Measurements from ENCODE around the gene WDR53. TPM values are rescaled to one million over a fixed set of nuclear protein-coding genes. Genes with fewer than 3 reads are reported as not detected.
"Not testable (repeated sequence)": the region's sequence is repeated elsewhere in the genome, so short reads cannot be mapped to it uniquely, and the experiment has no call there.

The WDR53 gene
- total and polyA plus RNA-seq, 4 experiments from 2014 or later: 25.8 to 38.7 (median 35.2) TPM

- Mint-ChIP-seq H3K36me3 (peaks cover 14 to 25% of the 10 kb centered on the region in 2 donors), H3K4me1 (peaks cover 3 to 5% (median 5%) of the 10 kb centered on the region in 4 donors), H3K9me3 (peaks cover 0 to 17% (median 11%) of the 10 kb centered on the region in 8 donors), H3K4me3 (no peak overlapping the region), H3K27ac (no peak overlapping the region), H3K27me3 (no peaks in the 10 kb centered on the region)
- intact Hi-C loops (cut with micrococcal nuclease): no loop called here
- no peak overlapping the region for H3K27ac ChIP-seq (ENCODE audit: low read depth, low read length)
- DNase-seq: no peak
- H3K4me1 ChIP-seq (ENCODE audit: insufficient read depth, low read length): no peaks in the 10 kb centered on the region
- no peaks in the 10 kb centered on the region for H3K36me3 ChIP-seq (ENCODE audit: insufficient read depth, low read length)
- CTCF ChIA-PET (ENCODE audit: partially characterized antibody): no interaction called here
- no peak overlapping the region for H3K4me3 ChIP-seq (ENCODE audit: low read length in 2 of 2)
- no peaks in the 10 kb centered on the region for H3K9me3 ChIP-seq (ENCODE audit: control insufficient read depth in 1 of 2, low read length in 2 of 2)
- POLR2A ChIA-PET (ENCODE audit: partially characterized antibody): no interaction called here
- H3K27me3 ChIP-seq (ENCODE audit: insufficient read depth, low read length): no peaks in the 10 kb centered on the region
Observed at GRCh38 chr3:196552253-196552652, 16.1 kb downstream of the WDR53 start.

DNA sequence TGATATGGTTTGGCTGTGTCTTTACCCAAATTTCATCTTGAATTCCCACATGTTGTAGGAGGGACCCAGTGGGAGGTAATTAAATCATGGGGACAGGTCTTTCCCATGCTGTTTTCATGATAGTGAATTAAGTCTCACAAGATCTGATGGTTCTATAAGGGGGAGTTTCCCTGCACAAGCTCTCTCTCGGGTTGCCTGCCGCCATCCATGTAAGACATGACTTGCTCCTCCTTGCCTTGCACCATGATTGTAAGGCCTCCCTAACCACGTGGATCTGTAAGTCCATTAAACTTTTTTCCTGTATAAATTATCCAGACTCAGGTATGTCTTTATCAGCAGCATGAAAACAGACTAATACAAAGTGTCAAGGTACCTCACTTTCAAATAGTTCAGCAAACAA is 18.2 kb downstream of the WDR53 start:
- H3K36me3 Mint-ChIP-seq: peaks cover 10 to 14% of the 10 kb centered on the region in 2 donors
- H3K4me1 Mint-ChIP-seq; CTCF ChIA-PET (ENCODE audit: partially characterized antibody); H3K27ac Mint-ChIP-seq; DNase-seq; H3K4me3 ChIP-seq (ENCODE audit: low read length in 2 of 2); POLR2A ChIA-PET (ENCODE audit: partially characterized antibody); H3K27me3 Mint-ChIP-seq; H3K9me3 ChIP-seq (ENCODE audit: control insufficient read depth in 1 of 2, low read length in 2 of 2); H3K27me3 ChIP-seq (ENCODE audit: insufficient read depth, low read length); H3K27ac ChIP-seq (ENCODE audit: low read depth, low read length); H3K36me3 ChIP-seq (ENCODE audit: insufficient read depth, low read length); intact Hi-C loops (cut with micrococcal nuclease); H3K4me1 ChIP-seq (ENCODE audit: insufficient read depth, low read length); H3K4me3 Mint-ChIP-seq: not testable (repeated sequence)
- peaks cover 0 to 17% (median 11%) of the 10 kb centered on the region in 8 donors for H3K9me3 Mint-ChIP-seq

GRCh38 chr3:196549312-196549711 is 19.0 kb downstream of the WDR53 start:
- H3K4me1 ChIP-seq (ENCODE audit: insufficient read depth, low read length); H3K36me3 ChIP-seq (ENCODE audit: insufficient read depth, low read length); H3K4me3 Mint-ChIP-seq; H3K4me3 ChIP-seq (ENCODE audit: low read length in 2 of 2); H3K27ac ChIP-seq (ENCODE audit: low read depth, low read length); H3K36me3 Mint-ChIP-seq; H3K9me3 ChIP-seq (ENCODE audit: control insufficient read depth in 1 of 2, low read length in 2 of 2); DNase-seq; POLR2A ChIA-PET (ENCODE audit: partially characterized antibody); CTCF ChIA-PET (ENCODE audit: partially characterized antibody); intact Hi-C loops (cut with micrococcal nuclease); H3K27me3 Mint-ChIP-seq; H3K4me1 Mint-ChIP-seq; H3K27me3 ChIP-seq (ENCODE audit: insufficient read depth, low read length); H3K27ac Mint-ChIP-seq: not testable (repeated sequence)
- H3K9me3 Mint-ChIP-seq: peaks cover 0 to 17% (median 11%) of the 10 kb centered on the region in 8 donors

- H3K4me1 Mint-ChIP-seq: no peaks in the 10 kb centered on the region
- no peak overlapping the region for H3K4me3 Mint-ChIP-seq
- ChIA-PET CTCF (ENCODE audit: partially characterized antibody) (interaction anchor here (0.5 to 1.5 kb wide), 3 partner anchors 18 to 138 kb away, joined by 3 to 4 read pairs (median 3); no protein-coding TSS in a partner anchor), POLR2A (ENCODE audit: partially characterized antibody) (no interaction called here)
- intact Hi-C loops (cut with micrococcal nuclease): no loop called here
- no peaks in the 10 kb centered on the region for H3K27me3 Mint-ChIP-seq
- peaks cover 0 to 4% of the 10 kb centered on the region in 2 donors for H3K36me3 Mint-ChIP-seq
- peaks cover 0 to 17% (median 11%) of the 10 kb centered on the region in 8 donors for H3K9me3 Mint-ChIP-seq
- Histone ChIP-seq H3K4me1 (ENCODE audit: insufficient read depth, low read length) (no peaks in the 10 kb centered on the region), H3K4me3 (ENCODE audit: low read length in 2 of 2) (no peak overlapping the region), H3K36me3 (ENCODE audit: insufficient read depth, low read length) (no peaks in the 10 kb centered on the region), H3K27me3 (ENCODE audit: insufficient read depth, low read length) (no peaks in the 10 kb centered on the region), H3K9me3 (ENCODE audit: control insufficient read depth in 1 of 2, low read length in 2 of 2) (no peaks in the 10 kb centered on the region), H3K27ac (ENCODE audit: low read depth, low read length) (no peak overlapping the region)
- DNase-seq: no peak
- no peak overlapping the region for H3K27ac Mint-ChIP-seq
Observed at GRCh38 chr3:196547067-196547466, 21.3 kb downstream of the WDR53 start.

- peaks cover 0 to 17% (median 11%) of the 10 kb centered on the region in 8 donors for H3K9me3 Mint-ChIP-seq
- peaks cover 0 to 4% of the 10 kb centered on the region in 2 donors for H3K36me3 Mint-ChIP-seq
- ChIA-PET CTCF (ENCODE audit: partially characterized antibody) (interaction anchor here (0.5 to 1.5 kb wide), 3 partner anchors 18 to 139 kb away, joined by 3 to 4 read pairs (median 3); no protein-coding TSS in a partner anchor), POLR2A (ENCODE audit: partially characterized antibody) (no interaction called here)
- H3K4me3 ChIP-seq (ENCODE audit: low read length in 2 of 2): no peak overlapping the region
- no peaks in the 10 kb centered on the region for H3K27me3 Mint-ChIP-seq
- intact Hi-C loops (cut with micrococcal nuclease): no loop called here
- H3K27ac Mint-ChIP-seq: no peak overlapping the region
- no peaks in the 10 kb centered on the region for H3K4me1 ChIP-seq (ENCODE audit: insufficient read depth, low read length)
- H3K9me3 ChIP-seq (ENCODE audit: control insufficient read depth in 1 of 2, low read length in 2 of 2): no peaks in the 10 kb centered on the region
- DNase-seq: no peak
- H3K4me1 Mint-ChIP-seq: no peaks in the 10 kb centered on the region
- no peaks in the 10 kb centered on the region for H3K36me3 ChIP-seq (ENCODE audit: insufficient read depth, low read length)
- H3K4me3 Mint-ChIP-seq: no peak overlapping the region
- no peak overlapping the region for H3K27ac ChIP-seq (ENCODE audit: low read depth, low read length)
- H3K27me3 ChIP-seq (ENCODE audit: insufficient read depth, low read length): no peaks in the 10 kb centered on the region
Observed at GRCh38 chr3:196546537-196546936, 21.8 kb downstream of the WDR53 start.

DNA sequence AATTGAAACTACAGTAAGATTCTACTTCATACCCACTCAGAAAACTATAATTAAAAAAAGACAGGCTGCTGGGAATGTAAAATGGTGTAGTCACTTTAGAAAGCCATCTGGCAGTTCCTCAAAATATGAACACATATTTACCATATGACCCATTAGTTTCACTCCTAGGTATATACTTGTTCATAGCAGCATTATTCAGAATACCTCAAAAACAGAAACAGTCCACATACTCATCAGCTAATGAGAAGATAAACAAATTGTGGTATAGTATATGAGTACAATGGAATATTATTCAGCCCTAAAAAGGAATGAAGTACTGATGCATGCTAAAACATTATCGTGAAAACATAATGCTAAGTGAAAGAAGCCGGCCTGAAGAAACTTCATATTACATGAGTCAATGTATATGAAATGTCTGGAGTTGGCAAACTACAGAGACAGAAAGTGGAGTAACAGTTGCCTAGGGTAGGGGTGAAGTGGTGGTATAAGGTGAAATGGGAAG is 23.8 kb downstream of the WDR53 start:
- H3K27me3 Mint-ChIP-seq: no peaks in the 10 kb centered on the region
- peak overlapping the region in 1 of 7 donors; percentile 29 for H3K27ac Mint-ChIP-seq
- no peak for DNase-seq
- H3K9me3 Mint-ChIP-seq: peaks cover 0 to 12% (median 5%) of the 10 kb centered on the region in 8 donors
- POLR2A ChIA-PET (ENCODE audit: partially characterized antibody): no interaction called here
- Histone ChIP-seq H3K27ac (ENCODE audit: low read depth, low read length) (no peak overlapping the region), H3K4me3 (ENCODE audit: low read length in 2 of 2) (no peak overlapping the region), H3K36me3 (ENCODE audit: insufficient read depth, low read length) (no peaks in the 10 kb centered on the region), H3K9me3 (ENCODE audit: control insufficient read depth in 1 of 2, low read length in 2 of 2) (no peaks in the 10 kb centered on the region), H3K27me3 (ENCODE audit: insufficient read depth, low read length) (no peaks in the 10 kb centered on the region), H3K4me1 (ENCODE audit: insufficient read depth, low read length) (no peaks in the 10 kb centered on the region)
- no peaks in the 10 kb centered on the region for H3K4me1 Mint-ChIP-seq
- peaks cover 0 to 4% of the 10 kb centered on the region in 2 donors for H3K36me3 Mint-ChIP-seq
- H3K4me3 Mint-ChIP-seq: no peak overlapping the region
- intact Hi-C loops (cut with micrococcal nuclease): no loop called here
- CTCF ChIA-PET (ENCODE audit: partially characterized antibody): interaction anchor here (1.1 to 1.3 kb wide), 2 partner anchors 16 to 25 kb away, joined by 3 read pairs; no protein-coding TSS in a partner anchor

GRCh38 chr3:196541684-196542445 is 26.5 kb downstream of the WDR53 start:
- H3K27me3 ChIP-seq (ENCODE audit: insufficient read depth, low read length): no peaks in the 10 kb centered on the region

More at GRCh38 chr3:196541684-196542445, 26.5 kb downstream of the WDR53 start:
- Mint-ChIP-seq H3K27ac (no peak overlapping the region), H3K4me3 (no peak overlapping the region), H3K9me3 (no peaks in the 10 kb centered on the region), H3K36me3 (no peaks in the 10 kb centered on the region), H3K27me3 (no peaks in the 10 kb centered on the region), H3K4me1 (peaks cover 0 to 2% (median under 1%) of the 10 kb centered on the region in 4 donors)
- Histone ChIP-seq H3K36me3 (ENCODE audit: insufficient read depth, low read length) (no peaks in the 10 kb centered on the region), H3K4me3 (ENCODE audit: low read length in 2 of 2) (no peak overlapping the region), H3K27ac (ENCODE audit: low read depth, low read length) (no peak overlapping the region), H3K4me1 (ENCODE audit: insufficient read depth, low read length) (no peaks in the 10 kb centered on the region), H3K9me3 (ENCODE audit: control insufficient read depth in 1 of 2, low read length in 2 of 2) (no peaks in the 10 kb centered on the region)
- intact Hi-C loops (cut with micrococcal nuclease): no loop called here
- CTCF ChIA-PET (ENCODE audit: partially characterized antibody): interaction anchor here (0.7 to 1.4 kb wide), 7 partner anchors 12 to 143 kb away, joined by 3 to 4 read pairs (median 3); partner anchors contain the start of genes FBXO45 and WDR53
- DNase-seq: no peak
- POLR2A ChIA-PET (ENCODE audit: partially characterized antibody): interaction anchor here (0.9 kb wide), 1 partner anchor 27 kb away, joined by 4 read pairs; no protein-coding TSS in a partner anchor

Data from CD4-positive, alpha-beta memory T cell (primary cell).